H1 (cell line): ENCODE results near the gene BPHL. TPM values are rescaled to one million over a fixed set of nuclear protein-coding genes. Genes with fewer than 3 reads are reported as not detected.
"Not testable (repeated sequence)": the region's sequence is repeated elsewhere in the genome, so short reads cannot be mapped to it uniquely, and the experiment has no call there.

Experiments
- CTCF ChIA-PET: fragments of 300-600 bp; sonication (Branson Sonifier 250); formaldehyde crosslinking; loops from one replicate; lab custom pipeline; 2021; ENCODE audit not compliant: partially characterized antibody; lab: Charles Lee
- POLR2A ChIA-PET: fragments of 300-600 bp; sonication (Branson Sonifier 250); formaldehyde crosslinking; loops from one replicate; lab custom pipeline; 2021; ENCODE audit warnings: inconsistent platforms; ENCODE audit not compliant: partially characterized antibody; lab: Charles Lee
- DNase-seq, 2 experiments: peaks; one replicate each; pipeline versions ENCODE4 v3.0.0 to v3.0.0-alpha.2; 2010 to 2022; ENCODE audit warnings: low spot score in 2 of 2, low read depth in 1 of 2, mixed read lengths in 1 of 2
- FAIRE-seq: peaks from 2 replicates; lab custom pipeline; 2011; peaks lifted over from hg19 to GRCh38; lab: Jason Lieb, UNC
- H2AFZ ChIP-seq: 2 replicates; pipeline ENCODE4 v1.8.1; 2012; ENCODE audit warnings: low read length, inconsistent platforms
- H2AK5ac ChIP-seq: 2 replicates; pipeline ENCODE4 v1.6.1; 2013; ENCODE audit warnings: low read depth, low read length
- H2BK120ac ChIP-seq: replicated peaks from 2 replicates; pipeline ENCODE3; 2013; ENCODE audit warnings: low read depth, low read length, inconsistent platforms
- H2BK12ac ChIP-seq: 2 replicates; pipeline ENCODE4 v1.6.1; 2013; ENCODE audit warnings: low read depth, low read length
- H2BK15ac ChIP-seq: 2 replicates; pipeline ENCODE4 v1.6.1; 2013; ENCODE audit warnings: low read length
- H2BK20ac ChIP-seq: 2 replicates; pipeline ENCODE4 v1.6.1; 2013; ENCODE audit warnings: low read length
- H2BK5ac ChIP-seq: 2 replicates; pipeline ENCODE4 v1.6.1; 2013; ENCODE audit warnings: low read depth, low read length
- H3K14ac ChIP-seq: 2 replicates; pipeline ENCODE4 v1.6.1; 2013; ENCODE audit warnings: inconsistent platforms; ENCODE audit not compliant: insufficient read length
- H3K18ac ChIP-seq: 2 replicates; pipeline ENCODE4 v1.6.1; 2013; ENCODE audit warnings: low read length; ENCODE audit errors: extremely low read depth
- H3K23ac ChIP-seq: 2 replicates; pipeline ENCODE4 v1.6.1; 2013; ENCODE audit warnings: inconsistent platforms; ENCODE audit not compliant: insufficient read length
- H3K23me2 ChIP-seq: 2 replicates; pipeline ENCODE4 v1.6.1; 2013; ENCODE audit warnings: low read depth, low read length
- H3K27ac ChIP-seq: 2 replicates; pipeline ENCODE4 v1.6.1; 2011; ENCODE audit warnings: low read depth, low read length, inconsistent platforms
- H3K27me3 ChIP-seq, 4 experiments: replicated peaks in 1 of 4; 1 replicate in 1 of 4; 2 replicates in 3 of 4; pipeline versions ENCODE4 v1.6.1 to v1.8.1; 2011 to 2013; ENCODE audit warnings: low read length in 3 of 4, mild to moderate bottlenecking in 3 of 4, inconsistent platforms in 2 of 4, mixed read lengths in 2 of 4, moderate library complexity in 1 of 4; ENCODE audit not compliant: control insufficient read depth in 3 of 4, insufficient read depth in 3 of 4; ENCODE audit errors: extremely low read depth in 1 of 4
- H3K36me3 ChIP-seq, 4 experiments: 2 replicates each; pipeline versions ENCODE4 v1.6.1 to v1.8.1; 2011 to 2013; ENCODE audit warnings: mild to moderate bottlenecking in 4 of 4, low read length in 3 of 4, moderate library complexity in 2 of 4, control low read depth in 1 of 4, inconsistent platforms in 1 of 4; ENCODE audit not compliant: insufficient read depth in 4 of 4, control insufficient read depth in 2 of 4
- H3K4ac ChIP-seq: replicated peaks from 2 replicates; pipeline ENCODE3; 2013; ENCODE audit warnings: low read length, low read depth, mixed read lengths, inconsistent platforms; ENCODE audit not compliant: insufficient read length
- H3K4me1 ChIP-seq, 4 experiments: replicated peaks in 1 of 4; 1 replicate in 1 of 4; 2 replicates in 3 of 4; pipeline versions ENCODE4 v1.6.1 to v1.8.1; 2011 to 2013; ENCODE audit warnings: low read length in 3 of 4, inconsistent platforms in 2 of 4, mixed read lengths in 1 of 4; ENCODE audit not compliant: insufficient read depth in 4 of 4, control insufficient read depth in 3 of 4
- H3K4me2 ChIP-seq, 2 experiments: 2 replicates each; pipeline versions ENCODE4 v1.6.1 to v1.8.1; 2011 to 2013; ENCODE audit warnings: low read depth in 2 of 2, low read length in 2 of 2, control low read depth in 1 of 2, inconsistent platforms in 1 of 2, mild to moderate bottlenecking in 1 of 2; ENCODE audit not compliant: insufficient read depth in 1 of 2
- H3K4me3 ChIP-seq, 4 experiments: fragments of 200-600, 300-600 bp in 1 of 4; sonication (generic), shearing (Covaris generic), sonication (Bioruptor Twin) in 1 of 4; 2 replicates each; pipeline versions ENCODE4 v1.5.1 to v1.8.1; 2011 to 2016; ENCODE audit warnings: low read length in 4 of 4, low read depth in 3 of 4, control low read depth in 2 of 4, inconsistent platforms in 2 of 4, mild to moderate bottlenecking in 2 of 4, mixed read lengths in 1 of 4, moderate library complexity in 1 of 4; ENCODE audit not compliant: insufficient read depth in 2 of 4; ENCODE audit errors: extremely low read depth in 1 of 4
- H3K56ac ChIP-seq: replicated peaks from 2 replicates; pipeline ENCODE3; 2013; ENCODE audit warnings: low read depth, mild to moderate bottlenecking, mixed read lengths, low read length, inconsistent platforms; ENCODE audit not compliant: insufficient read length
- H3K79me1 ChIP-seq: 2 replicates; pipeline ENCODE4 v1.6.1; 2013; ENCODE audit warnings: low read depth, low read length, control low read depth
- H3K79me2 ChIP-seq, 2 experiments: 2 replicates each; pipeline versions ENCODE4 v1.6.1 to v1.8.1; 2012 to 2013; ENCODE audit warnings: low read length in 2 of 2, mild to moderate bottlenecking in 2 of 2, inconsistent platforms in 1 of 2; ENCODE audit not compliant: insufficient read depth in 2 of 2, control insufficient read depth in 1 of 2
- H3K9ac ChIP-seq, 4 experiments: replicated peaks in 1 of 4; 1 replicate in 1 of 4; 2 replicates in 3 of 4; pipeline versions ENCODE4 v1.6.1 to v1.8.1; 2011 to 2013; ENCODE audit warnings: low read depth in 3 of 4, low read length in 3 of 4, control low read depth in 2 of 4, mild to moderate bottlenecking in 2 of 4, moderate library complexity in 2 of 4, inconsistent platforms in 1 of 4; ENCODE audit errors: extremely low read depth in 1 of 4
- H3K9me3 ChIP-seq, 2 experiments: 2 replicates each; pipeline versions ENCODE4 v1.6.1 to v1.8.1; 2012 to 2013; ENCODE audit warnings: mild to moderate bottlenecking in 2 of 2, moderate library complexity in 2 of 2, control low read depth in 1 of 2, inconsistent platforms in 1 of 2, low read depth in 1 of 2, low read length in 1 of 2, mixed read lengths in 1 of 2; ENCODE audit not compliant: insufficient read depth in 2 of 2
- H4K20me1 ChIP-seq, 2 experiments: replicated peaks in 1 of 2; 2 replicates each; pipeline versions ENCODE3 to v1.8.1; 2011 to 2013; ENCODE audit warnings: inconsistent platforms in 2 of 2, low read length in 2 of 2, mild to moderate bottlenecking in 1 of 2; ENCODE audit not compliant: insufficient read depth in 2 of 2, control insufficient read depth in 1 of 2
- H4K5ac ChIP-seq: 2 replicates; pipeline ENCODE4 v1.6.1; 2013; ENCODE audit warnings: low read length, low read depth, mixed read lengths, inconsistent platforms; ENCODE audit not compliant: insufficient read length
- H4K8ac ChIP-seq: 2 replicates; pipeline ENCODE4 v1.8.0; 2013; ENCODE audit warnings: mild to moderate bottlenecking, moderate library complexity, low read length, inconsistent platforms; ENCODE audit not compliant: insufficient read depth; ENCODE audit errors: extremely low read depth
- H4K91ac ChIP-seq: replicated peaks from 2 replicates; pipeline ENCODE3; 2013; ENCODE audit warnings: low read length, mixed read lengths, inconsistent platforms; ENCODE audit not compliant: insufficient read length
- WGBS, 2 experiments: shearing (Covaris generic) in 1 of 2; methylation state at CpG; one replicate each; pipeline versions ENCODE4 v1.1.6 to v1.1.7; 2013 to 2015; ENCODE audit warnings: low lambda C conversion rate in 2 of 2, mixed read lengths in 2 of 2, inconsistent platforms in 1 of 2, low coverage in 1 of 2, missing lambda C conversion rate in 1 of 2; ENCODE audit not compliant: insufficient replicate concordance in 2 of 2, insufficient coverage in 1 of 2, insufficient read length in 1 of 2; ENCODE audit errors: extremely low coverage in 1 of 2, missing lambda C conversion rate in 1 of 2; 5-methylcytosine and 5-hydroxymethylcytosine counted together
- polyA plus RNA-seq, 7 experiments: library from polyadenylated mRNA; depleted of rRNA in 3 of 7; stranded (reverse) in 5 of 7; unstranded in 2 of 7; fragments of >200 nt in 5 of 7; fragments of 200-250 nt in 2 of 7; gene quantifications; 1 replicate in 5 of 7; 2 replicates in 1 of 7; 4 replicates in 1 of 7; pipeline versions ENCODE4 v1.2.1 to v1.2.3, GENCODE V29; 2011 to 2013; ENCODE audit warnings: missing spikeins in 2 of 7, mixed read lengths in 2 of 7
- total RNA-seq: library from RNA; stranded (reverse); fragmentation: NEBNext Ultra II Directional; extraction: Animal tissue kit (Norgen Biotek cat#: 25700); gene quantifications from 2 replicates; pipeline ENCODE4 v1.2.1, GENCODE V29; 2021

The BPHL gene
- total and polyA plus RNA-seq, 2 of the 8 experiments (the other 6 are each of a cell fraction or from before 2014, with no cell fraction given): 24.4 to 36.4 TPM

DNA sequence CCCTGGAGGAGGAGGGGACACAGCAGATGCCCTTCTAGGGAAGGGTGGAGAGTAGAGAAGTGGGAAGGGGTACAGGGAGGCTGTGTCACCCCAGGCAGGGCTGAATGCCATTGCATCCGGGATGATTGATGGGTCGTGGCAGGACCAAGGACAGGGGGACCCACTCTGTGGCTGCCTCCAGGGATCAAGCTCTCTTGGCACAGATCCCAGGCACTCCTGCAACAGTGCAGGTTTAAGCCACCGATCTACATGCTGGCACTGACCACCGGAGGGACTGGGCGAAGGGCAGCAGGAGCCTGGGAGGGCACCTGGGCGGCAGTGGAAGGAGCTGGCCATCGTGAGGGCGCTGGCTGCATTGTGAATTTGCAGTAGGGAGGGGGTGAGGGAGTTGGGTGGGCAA lies 61.4 kb downstream of the BPHL start:
- H2BK15ac ChIP-seq, H2BK20ac ChIP-seq, H4K91ac ChIP-seq, H3K27me3 ChIP-seq, H3K9me3 ChIP-seq, H2BK120ac ChIP-seq, H3K27ac ChIP-seq, H3K9ac ChIP-seq, H3K36me3 ChIP-seq, H3K14ac ChIP-seq, DNase-seq, H4K5ac ChIP-seq, H4K8ac ChIP-seq, FAIRE-seq, H3K18ac ChIP-seq, H3K4me3 ChIP-seq, H2BK5ac ChIP-seq, CTCF ChIA-PET, H2AFZ ChIP-seq, H3K4ac ChIP-seq, H3K23ac ChIP-seq, H3K79me1 ChIP-seq, H2AK5ac ChIP-seq, H2BK12ac ChIP-seq, H3K79me2 ChIP-seq, H3K23me2 ChIP-seq, H4K20me1 ChIP-seq, H3K4me1 ChIP-seq, H3K56ac ChIP-seq: not testable (repeated sequence)
- 67% methylated on average over 7 of the region's 8 CpGs; no CpG with 5 or more reads in 1 of the 2 experiments for WGBS, 2 experiments
- peak overlapping the region in 1 of 2 experiments; percentile 56; a peak in 1 of 4 replicates for H3K4me2 ChIP-seq
- POLR2A ChIA-PET: interaction anchor here (0.6 to 0.8 kb wide), 2 partner anchors 24 to 25 kb away, joined by 3 to 5 read pairs; no protein-coding TSS in a partner anchor
